Limb (tissue), 2 donors: ENCODE measurements around the gene ZRANB1.

Experiments used
- DNase-seq, 2 donors: peaks; one replicate each; pipeline ENCODE4 v3.0.0-alpha.2; 2016; ENCODE audit errors: extremely low spot score in 2 of 2

ZRANB1 gene

DNA sequence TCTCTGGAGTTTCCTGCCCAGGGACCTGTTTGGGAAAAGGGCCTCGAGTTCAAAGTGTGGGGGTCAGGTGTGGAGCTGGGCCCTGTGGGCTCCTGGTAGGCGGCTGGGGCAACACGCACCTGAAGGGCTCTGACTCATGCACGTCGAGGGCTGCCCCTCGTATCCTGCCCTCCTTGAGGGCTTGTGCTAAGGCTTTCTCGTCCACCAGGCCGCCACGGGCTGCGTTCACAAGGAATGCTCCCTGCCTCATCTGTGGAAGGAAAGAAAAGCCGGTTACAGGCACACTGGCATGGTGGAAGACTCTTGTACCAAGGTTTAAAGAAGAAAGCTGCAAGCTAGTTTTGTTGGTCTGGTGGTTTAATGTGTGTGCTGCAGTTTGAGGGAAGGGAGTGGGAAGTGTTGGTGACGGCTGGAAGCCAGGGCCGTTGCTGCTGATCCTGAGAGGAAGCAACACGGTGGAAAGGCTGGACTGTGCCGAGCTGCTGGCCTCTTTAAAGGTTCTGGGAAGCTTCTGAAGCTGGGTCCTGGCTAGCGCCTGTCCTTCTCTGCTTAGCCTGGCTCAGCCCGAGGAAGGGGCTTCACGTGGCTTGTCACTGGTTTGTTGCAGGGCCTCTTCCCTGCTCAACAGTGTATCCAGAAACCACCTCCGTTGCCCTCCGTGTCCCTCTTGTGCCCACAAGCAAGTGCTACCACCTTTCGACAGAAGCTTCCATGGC, 52.0 kb downstream of the ZRANB1 start:
- DNase-seq, result no peak

DNA sequence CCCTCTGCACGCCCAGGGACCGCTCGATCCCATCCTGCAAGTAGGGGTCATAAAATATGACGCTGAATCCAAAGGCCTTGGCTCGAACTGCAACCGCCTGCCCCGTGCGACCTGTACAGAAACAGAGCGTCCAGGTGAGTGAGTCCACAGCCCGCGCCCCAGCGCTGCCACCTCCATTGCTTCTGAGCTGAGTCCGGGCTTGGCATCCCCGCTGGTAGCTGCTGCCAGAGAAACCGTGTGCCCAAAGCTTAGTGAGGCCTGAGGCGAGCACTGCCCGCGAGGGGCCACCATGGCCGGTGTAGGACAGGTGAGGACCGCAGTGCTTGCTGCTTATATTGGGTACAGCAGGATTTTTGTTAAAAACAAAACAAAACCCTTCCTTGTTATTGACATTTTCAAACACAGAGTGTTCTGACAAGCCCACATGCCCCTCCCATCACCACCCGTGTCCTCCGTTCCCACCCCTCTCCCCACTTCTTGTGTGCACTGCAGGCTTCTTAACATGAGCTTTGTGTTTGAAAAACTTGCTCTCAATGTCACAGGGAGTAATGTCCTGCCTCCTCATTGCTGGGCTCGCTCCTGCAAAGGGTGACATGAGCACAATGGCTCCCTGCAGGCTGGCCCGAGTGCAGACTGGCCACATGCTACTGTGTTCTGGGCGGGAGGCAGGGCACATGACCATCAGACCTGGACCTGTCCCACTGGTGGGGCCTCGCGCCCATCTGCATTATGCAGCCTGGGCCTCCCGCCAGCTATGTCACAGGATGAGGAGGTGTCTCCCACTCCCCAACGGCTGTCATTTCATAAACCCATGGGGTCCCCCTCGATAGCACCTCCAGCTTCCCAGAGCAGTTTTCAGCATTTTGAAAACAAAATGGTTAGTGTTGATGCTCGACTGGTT, 52.9 kb downstream of the ZRANB1 start:
- DNase-seq, result no peak

DNA sequence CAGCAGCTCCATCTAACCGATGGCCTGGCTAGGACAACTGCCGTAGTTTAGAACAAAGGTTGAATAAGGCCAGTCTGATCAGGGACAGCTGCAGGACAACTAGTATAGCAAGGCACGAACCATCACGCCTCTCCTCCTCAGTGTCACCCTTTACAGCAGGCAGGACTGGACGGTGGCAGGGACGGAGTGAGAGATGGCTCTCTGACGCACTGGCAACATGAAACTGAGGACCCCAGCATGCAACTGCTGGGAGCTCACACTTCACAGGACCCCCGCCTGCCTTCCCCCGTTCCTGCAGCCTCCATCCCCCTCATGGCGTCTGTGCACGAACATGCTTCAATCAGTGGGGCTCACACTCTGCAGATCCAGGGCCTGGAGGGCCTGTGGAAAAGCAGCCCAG, 53.7 kb downstream of the ZRANB1 start:
- DNase-seq, result no peak

DNA sequence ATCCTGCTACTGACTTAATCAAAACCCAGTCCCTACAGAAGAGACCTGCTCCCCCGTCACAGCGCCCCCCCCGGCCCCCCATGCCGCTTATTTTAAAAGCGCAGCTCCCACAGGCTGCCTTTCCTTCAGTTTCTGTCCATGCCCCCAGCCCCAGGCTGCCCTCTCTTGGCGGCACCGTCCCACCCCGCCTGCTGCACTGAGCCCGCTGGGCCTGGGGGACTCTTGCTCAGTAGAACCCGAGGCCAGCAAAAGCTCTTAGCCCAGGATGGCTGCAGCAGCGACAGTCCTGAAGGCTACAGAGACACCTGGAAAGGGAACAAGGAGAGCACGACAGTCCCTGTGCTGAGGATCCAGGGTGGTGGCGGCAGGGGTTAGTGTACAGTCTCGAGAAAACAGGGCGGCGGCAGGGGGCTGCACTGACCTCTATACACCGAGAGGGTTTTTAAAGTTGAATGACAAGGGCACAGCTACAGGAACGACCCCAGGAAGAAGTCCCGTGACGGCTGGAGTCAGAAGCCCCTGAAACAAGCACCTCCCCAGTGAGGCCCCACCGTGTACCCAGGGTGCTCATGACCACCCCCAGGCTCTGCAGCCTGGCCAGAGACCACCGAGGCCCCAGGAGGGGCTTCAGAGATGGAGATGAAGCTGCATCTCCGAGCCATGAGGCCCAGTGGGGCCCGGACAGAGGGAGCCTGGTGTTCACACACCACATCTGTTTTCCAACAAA, 54.4 kb downstream of the ZRANB1 start:
- no peak for DNase-seq

DNA sequence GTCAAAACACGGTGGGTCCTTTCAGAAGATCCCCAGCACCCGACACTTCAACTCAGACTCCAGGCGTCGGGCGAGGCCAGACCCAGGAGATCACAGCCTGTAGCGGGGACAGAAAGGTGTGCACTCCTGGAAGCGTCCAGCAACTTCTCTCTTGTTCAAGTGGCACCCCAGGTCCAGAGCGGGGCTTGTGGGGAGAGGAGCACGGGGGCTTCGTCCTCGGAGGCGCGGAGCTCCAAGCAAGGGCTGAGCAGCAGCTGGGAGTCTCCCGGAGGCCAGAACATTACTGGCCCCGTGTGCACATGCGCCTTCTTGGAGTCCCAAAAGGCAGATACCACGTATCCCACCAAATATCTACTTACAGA, 54.9 kb downstream of the ZRANB1 start:
- no peak for DNase-seq

DNA sequence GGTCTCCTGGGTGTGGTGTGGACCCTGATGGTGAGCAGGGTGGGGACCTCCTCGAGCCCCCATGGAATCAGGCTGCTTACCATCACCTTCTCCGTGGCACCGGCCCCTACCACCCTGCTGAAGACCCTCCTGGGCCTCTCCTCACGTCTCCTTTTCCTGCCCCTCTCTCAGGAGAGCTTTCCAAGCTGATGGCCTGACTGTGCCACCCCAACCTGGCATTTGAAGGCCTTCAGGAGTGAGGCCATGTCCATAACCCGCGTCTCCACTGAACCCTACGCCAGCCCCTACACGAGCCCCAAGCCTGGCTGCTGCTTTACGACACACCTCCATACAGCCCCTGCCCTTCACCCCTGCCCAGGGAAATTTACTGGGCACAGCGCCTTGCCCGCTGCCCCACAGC, 55.4 kb downstream of the ZRANB1 start:
- DNase-seq, result no peak

DNA sequence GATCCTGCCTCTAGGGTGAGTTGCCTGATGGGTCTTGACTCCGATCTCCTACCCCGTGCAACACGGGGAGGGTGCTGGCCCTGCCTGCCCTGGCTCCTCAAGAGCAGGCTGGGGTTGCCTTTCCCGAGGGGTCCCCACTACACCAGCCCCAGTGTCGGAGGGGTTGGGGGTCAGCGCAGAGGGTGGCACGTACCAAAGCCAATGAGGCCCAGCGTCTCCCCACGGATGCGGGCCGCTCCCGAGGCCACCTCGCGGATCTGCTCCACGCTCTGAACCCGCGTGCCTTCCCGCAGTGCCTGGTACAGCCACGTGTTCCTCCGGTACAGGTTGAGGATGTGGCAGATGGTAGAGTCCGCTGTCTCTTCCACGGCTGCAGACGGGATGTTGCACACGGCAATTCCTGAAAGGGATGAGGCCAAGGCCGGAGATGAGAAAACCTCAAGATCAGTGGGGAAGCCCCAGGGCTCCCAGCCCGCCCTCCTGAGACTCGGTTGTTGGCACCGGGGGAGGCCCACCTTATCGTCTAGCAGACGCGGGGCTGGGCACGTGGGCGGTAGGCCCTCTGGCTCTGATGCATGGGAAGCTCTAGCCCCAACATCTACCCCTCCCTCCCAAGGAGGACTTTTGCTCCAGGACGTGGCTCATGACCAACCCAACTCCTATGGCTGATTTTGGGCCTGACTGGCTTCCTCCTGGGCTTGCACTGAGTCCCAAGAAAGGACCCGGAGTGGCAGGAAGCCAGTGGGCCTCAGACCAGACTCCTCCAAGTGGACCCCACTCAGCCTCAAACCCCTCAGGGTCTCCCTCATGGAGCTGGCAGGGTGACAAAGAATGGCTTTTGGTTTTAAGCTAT, 56.1 kb downstream of the ZRANB1 start:
- peak in 1 of 2 donors; percentile 40 for DNase-seq

DNA sequence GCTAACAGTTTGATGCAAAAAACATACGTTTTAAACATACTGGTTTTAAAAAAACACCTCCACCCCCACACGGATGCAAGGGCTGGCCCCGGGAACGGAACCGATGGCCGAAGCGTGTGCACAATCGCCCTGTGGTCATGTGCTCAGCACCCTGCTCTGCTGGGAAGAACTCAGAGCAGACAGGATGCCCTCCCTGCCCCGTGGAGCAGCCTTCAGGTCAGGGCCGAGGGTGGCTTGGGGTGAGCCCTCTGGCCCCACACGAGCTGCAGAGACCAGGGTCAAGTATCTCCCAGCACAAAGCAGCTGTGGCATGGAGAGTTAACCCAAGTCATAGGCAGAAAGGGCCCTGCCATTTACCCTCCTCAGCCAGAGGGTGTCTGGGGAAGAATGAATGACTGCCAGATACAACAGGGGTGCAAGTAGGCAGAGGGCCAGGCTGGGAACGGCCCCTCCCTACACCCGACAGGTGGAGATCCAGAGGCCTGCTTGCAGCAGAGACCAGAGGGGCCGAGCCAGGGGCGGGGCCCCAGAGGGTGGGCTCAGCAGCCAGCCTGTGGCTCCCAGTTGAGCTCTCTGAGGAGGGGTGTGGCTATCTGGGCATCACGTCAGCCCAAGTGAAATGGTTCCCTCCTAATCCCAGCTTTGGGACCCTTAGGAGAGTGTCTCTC, 56.8 kb downstream of the ZRANB1 start:
- peak in 1 of 2 donors; percentile 31 for DNase-seq

DNA sequence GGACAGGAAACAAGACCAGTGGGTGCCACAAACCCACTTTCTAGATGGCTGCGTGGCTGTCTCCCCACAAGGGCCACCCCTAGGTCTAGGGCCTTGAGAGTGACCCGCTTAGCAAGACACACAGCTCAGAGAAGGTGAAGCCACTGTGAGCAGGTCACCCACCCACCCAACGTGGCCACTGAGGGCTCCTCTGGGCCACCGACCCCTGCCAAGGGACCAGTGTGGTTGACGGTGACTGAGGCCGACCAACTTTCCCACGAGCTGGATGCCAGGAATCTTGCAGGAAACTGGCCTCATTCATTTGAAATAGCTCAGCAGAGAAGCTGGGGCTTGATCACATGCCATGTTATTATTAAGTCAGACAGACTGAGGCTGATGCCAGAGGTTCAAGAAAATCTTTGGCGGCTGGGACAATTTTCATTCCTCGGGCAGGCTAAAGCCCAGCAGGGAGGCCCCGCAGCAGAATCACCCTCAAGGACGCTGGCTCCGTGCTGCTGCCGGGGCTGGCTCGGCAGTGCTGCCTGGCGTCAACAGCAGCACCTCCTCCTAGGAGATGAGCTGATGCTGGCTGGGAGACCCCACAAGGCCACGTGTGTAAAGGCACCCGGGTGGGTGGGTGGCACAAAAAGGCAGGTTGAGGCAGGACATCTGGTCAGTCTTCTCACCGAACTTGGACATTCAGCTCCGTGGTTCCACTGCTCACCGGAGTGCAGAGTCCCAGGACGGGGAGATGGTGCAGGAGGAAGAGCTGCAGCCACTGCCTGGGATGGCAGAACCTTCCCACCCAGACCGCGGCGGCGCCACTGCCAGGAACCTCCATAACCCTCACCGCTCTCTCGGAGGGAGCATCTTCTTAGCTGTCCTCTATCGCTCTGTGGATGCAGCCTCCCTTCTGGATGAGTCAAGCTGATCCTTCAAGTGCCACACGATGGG, 57.8 kb downstream of the ZRANB1 start:
- DNase-seq, result peak in 1 of 2 donors; percentile 33

DNA sequence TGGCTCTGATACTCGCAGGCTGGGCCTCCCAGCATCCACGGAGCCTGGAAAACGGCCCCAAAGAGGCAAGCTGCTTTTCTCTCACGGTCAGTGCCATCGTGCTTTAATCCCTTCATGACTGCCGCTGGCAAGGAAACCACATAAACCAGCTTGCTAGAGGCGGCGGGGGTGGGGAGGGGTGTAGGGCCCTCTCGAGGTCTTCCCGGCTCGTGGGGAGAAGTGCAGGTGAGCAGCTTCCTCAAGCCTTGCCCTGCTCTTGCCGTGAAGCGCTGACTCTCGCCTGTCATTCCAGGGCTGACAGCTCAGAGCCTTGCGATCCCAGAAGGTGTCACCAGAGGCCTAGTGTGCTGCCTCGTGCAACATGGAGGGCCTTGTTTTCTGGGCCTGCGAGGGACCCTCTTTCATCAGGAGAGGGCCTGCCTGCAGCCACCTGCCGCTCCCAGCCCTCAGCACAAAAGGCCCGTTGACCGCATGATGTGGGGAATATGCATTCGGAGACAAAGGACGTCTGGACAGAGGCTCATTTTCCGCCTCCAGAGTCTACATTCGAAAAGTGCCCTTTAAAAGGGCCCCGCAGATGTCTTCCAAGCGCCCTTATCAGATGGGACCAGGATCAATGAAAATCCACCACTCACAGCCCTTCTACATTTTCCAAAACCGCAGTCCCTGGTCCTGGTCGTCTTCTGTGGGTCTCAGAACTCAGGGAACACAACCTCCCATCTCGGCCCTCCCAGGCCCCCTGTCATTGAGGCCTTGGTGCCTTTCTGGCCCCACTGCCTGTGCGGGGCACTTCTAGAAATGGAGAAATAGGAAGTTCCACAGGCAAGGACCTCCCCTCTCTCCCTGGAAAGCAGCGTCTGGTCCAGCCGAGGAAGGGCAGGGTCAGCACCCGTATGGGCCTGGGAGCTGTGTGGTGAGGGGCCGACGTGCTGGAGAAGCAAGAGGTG, 58.7 kb downstream of the ZRANB1 start:
- DNase-seq, result peak in 1 of 2 donors; percentile 47

DNA sequence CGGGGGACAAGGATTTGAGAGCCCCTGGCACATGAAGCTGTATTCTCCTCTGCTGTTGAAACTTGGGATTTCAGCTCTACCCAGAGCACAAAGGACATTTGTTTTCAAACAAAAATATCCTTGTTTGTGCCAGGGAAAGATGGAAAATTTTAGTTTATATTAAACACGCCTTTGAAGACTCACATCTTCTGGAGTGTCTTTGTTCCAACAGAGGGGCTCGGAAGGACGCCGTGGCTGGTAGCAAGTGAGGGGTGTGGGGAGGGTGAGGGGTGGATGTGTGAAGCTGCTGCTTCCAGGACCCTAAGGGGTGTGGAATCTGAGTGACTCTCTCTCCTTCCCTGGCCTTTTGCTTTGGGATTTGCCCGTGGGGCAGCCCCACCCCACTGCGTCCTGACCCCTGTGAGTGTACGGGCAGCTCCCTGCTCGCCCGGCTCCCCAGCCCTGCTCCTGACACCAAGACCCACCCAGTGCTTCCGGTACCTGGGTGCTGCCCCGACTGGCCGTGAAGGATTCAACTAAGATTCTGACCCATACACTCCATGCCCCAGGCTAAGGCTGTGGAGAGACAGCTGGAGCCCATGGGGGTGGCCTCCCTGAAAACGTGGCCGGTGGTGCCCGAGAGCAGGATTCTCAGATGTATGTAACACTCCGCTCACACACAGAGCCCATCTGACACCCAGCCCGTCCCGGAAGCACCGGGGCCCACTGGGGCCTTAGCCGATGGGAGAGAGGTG, 59.6 kb downstream of the ZRANB1 start:
- DNase-seq, result peak in 1 of 2 donors; percentile 39

DNA sequence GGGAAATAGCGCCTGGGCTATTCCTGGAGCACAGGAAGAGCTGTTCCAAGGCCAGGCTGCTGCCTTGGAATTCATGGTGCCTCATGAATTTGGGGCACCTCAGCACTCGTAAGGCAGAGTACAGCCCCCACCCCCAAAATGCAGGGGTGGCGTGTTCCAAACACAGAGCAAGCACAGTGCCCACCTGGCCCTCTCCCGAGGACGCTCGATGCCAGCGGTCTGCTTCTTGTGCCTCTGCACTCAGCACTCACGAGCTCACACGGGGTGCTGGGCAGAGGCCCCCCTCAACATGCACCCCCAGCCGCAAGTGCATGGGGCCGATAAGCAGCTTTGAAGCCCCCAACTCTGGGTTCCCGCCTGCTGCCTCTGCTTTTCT, 60.1 kb downstream of the ZRANB1 start:
- peak in 1 of 2 donors; percentile 27 for DNase-seq

DNA sequence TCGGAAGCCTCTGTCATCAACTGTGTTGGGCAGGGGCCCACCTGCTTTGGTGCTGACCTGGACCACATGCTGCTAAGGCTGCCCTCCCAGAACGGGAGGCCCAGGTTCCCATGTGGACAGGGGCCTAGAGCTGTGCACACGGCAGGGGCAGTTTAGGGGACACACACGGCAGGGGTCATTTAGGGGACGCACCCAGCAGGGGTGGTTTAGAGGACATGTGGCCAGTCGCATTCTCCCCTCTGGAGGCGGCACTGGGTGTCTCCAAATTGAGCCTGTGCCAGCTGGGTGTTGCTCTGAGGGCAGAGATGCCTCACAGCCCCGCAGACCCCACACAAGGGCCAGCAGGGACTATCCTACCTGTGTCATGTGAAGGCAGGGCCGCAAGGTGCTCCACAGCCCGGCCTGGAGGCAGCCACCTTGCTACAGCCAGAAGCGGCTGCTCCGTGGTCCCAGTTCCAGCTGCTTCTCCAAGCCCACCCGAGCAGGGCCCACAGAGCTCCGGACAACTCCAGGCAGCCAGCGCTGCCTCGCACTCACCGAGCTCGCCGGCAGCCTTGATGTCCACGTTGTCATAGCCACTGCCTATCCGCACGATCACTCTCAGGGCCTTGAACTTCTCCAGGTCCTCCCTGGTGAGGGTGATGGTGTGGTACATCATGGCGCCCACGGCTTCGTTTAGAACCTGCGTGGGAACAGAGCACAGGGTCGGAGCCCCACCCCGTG, 60.7 kb downstream of the ZRANB1 start:
- DNase-seq, result peak in 1 of 2 donors; percentile 21

DNA sequence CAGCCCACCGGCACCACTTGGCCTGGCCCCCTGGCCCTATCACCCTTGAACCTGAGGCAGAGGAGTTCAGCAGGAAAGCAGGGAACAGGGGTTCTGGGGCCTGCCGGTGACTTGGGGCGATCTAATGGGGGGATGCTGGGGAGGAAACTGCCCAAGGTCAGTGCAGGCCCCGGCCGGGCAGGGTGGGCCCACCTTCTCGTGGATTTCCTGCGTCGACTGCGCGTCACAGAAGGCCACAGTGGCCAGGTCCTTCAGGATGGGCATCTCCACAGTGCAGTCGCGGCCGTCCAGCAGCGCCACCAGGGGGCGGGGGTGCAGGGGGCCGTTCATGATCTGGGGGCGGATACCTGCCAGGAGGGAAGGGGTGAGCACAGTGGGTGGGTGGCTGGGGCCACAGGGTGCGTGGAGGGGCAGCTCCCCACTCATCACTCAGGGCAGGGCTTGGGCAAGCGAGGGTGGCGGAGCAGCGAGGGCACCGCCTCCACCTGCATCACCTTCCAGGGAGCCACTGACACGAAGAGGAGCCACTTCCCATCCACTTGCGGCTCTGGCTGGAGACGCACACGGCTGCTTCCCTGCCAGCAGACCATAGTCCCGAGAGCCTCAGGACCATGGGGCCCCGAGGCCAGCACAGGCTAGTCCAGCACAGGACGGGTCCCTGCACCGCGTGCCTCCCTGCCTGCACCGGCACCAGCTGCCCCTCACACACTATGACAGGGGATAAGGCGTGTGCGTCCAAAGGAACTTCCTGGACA, 61.4 kb downstream of the ZRANB1 start:
- peak in 1 of 2 donors; percentile 25 for DNase-seq

DNA sequence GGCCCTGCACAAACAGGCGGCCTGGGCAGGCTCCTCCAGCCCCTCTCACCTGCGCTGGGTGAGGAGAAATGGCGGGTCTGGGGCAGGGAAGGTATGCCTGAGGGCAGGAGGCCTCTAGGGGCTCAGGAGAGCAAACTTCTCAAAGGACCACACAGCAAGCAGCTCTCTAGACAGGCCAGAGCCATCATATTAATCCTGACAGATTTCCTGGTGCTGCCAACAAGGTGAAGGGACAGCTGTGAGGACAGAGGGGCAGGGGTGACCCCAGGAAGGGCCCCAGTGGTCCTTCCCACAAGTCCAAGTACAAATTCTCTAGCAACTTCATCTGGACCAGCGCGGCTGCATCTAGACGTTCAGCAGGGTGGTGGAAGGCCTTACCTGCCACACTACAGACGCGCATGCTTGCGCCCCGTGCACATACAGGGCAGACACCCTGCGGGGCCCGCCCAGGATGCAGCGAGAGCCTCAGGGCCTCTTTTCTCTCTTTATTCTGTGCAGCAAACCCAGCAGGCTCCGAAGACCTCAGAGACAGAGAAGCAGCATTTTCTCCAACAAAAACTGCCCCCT, 62.1 kb downstream of the ZRANB1 start:
- peak in 1 of 2 donors; percentile 19 for DNase-seq
